Testis (tissue), 3 donors: ENCODE data around the gene ACOX3. TPM values are rescaled to one million over a fixed set of nuclear protein-coding genes. Genes with fewer than 3 reads are reported as not detected.
A peak's percentile ranks its signal among the peaks of the same experiment; 100 is the strongest.

Source experiments
- DNase-seq: peaks from one replicate; pipeline ENCODE4 v3.0.0-alpha.2; 2019
- H3K27ac ChIP-seq, 2 donors: fragments of 200-600 bp; sonication (generic); one replicate each; pipeline ENCODE4 v1.5.1; 2019
- H3K27me3 ChIP-seq: fragments of 200-600 bp; sonication (generic); one replicate; pipeline ENCODE4 v1.5.1; 2019
- H3K36me3 ChIP-seq: fragments of 200-600 bp; sonication (generic); one replicate; pipeline ENCODE4 v1.5.1; 2017; ENCODE audit warnings: low read depth; ENCODE audit errors: missing control alignments
- H3K4me1 ChIP-seq: fragments of 200-600 bp; sonication (generic); one replicate; pipeline ENCODE4 v1.5.1; 2019
- H3K4me3 ChIP-seq, 2 donors: fragments of 200-600 bp; sonication (generic); one replicate each; pipeline ENCODE4 v1.5.1; 2017 to 2019
- H3K9me3 ChIP-seq: fragments of 200-600 bp; sonication (generic); one replicate; pipeline ENCODE4 v1.5.1; 2017
- CTCF ChIP-seq, 3 experiments: fragments of 450-650 bp in 2 of 3; fragments of 200-600 bp in 1 of 3; sonication (generic) in 1 of 3; IDR thresholded peaks; one replicate each; pipeline ENCODE4 v1.5.1; 2016 to 2019; ENCODE audit warnings: antibody characterized with exemption in 3 of 3, mild to moderate bottlenecking in 2 of 3, moderate library complexity in 1 of 3
- POLR2A ChIP-seq: fragments of 450-650 bp; IDR thresholded peaks from one replicate; pipeline ENCODE4 v1.6.1; 2017; ENCODE audit warnings: antibody characterized with exemption, mild to moderate bottlenecking, moderate library complexity
- WGBS, 2 donors: methylation state at CpG; one replicate each; pipeline ENCODE4 v1.1.5; 2018; 5-methylcytosine and 5-hydroxymethylcytosine counted together
- intact Hi-C: fragments of 100-400 bp; cut with DNase I; formaldehyde crosslinking; loops from one replicate; pipeline ENCODE4 v1.15.1; 2023; ENCODE audit warnings: low total_unique reads
- polyA plus RNA-seq: library from polyadenylated mRNA; stranded (reverse); fragments of 350-450 nt; fragmentation: Illumina TruSeq; extraction: RNeasy Lipid Tissue Mini Kit (QIAGEN cat#74804); gene quantifications from one replicate; pipeline ENCODE4 v1.2.3, GENCODE V29; 2014; ENCODE audit warnings: low read depth, low replicate concordance; ENCODE audit not compliant: insufficient read depth
- total RNA-seq, 2 donors: library from RNA; depleted of rRNA; stranded (reverse); fragments of >200 nt; gene quantifications; one replicate each; pipeline ENCODE4 v1.2.3, GENCODE V29; 2016

ACOX3 gene
- total and polyA plus RNA-seq, 3 donors from 2014 or later = 8.6 to 35.9 (median 29.8) TPM

GRCh38 chr4:8404791-8405515 is 35.6 kb downstream of the ACOX3 start:
- Histone ChIP-seq H3K4me1 (no peaks in the 10 kb centered on the region), H3K27ac (no peak overlapping the region), H3K9me3 (no peaks in the 10 kb centered on the region), H3K36me3 (no peaks in the 10 kb centered on the region), H3K4me3 (no peak overlapping the region), H3K27me3 (no peaks in the 10 kb centered on the region)
- TF ChIP-seq POLR2A (no peak), CTCF (IDR thresholded peaks at IDR 0.05) (no peak)
- intact Hi-C loops = loop anchor here (5.0 kb wide), 1 partner anchor 163 kb away; no protein-coding TSS in a partner anchor
- WGBS, 2 donors = 72 to 79% methylated on average over 11 to 14 of the region's 14 CpGs
- peak; percentile 36 for DNase-seq

- intact Hi-C loops = no loop called here
- H3K9me3 ChIP-seq = no peaks in the 10 kb centered on the region
- TF ChIP-seq POLR2A (no peak), CTCF (IDR thresholded peaks at IDR 0.05) (no peak)
- H3K4me1 ChIP-seq = no peaks in the 10 kb centered on the region
- no peak overlapping the region for H3K4me3 ChIP-seq
- no peak for DNase-seq
- no peaks in the 10 kb centered on the region for H3K27me3 ChIP-seq
- no peaks in the 10 kb centered on the region for H3K36me3 ChIP-seq
- no peak overlapping the region for H3K27ac ChIP-seq
- 86 to 93% methylated on average over 8 to 13 of the region's 13 CpGs for WGBS, 2 donors
Observed at GRCh38 chr4:8403976-8404375, 36.5 kb downstream of the ACOX3 start.

- DNase-seq = peak; percentile 81
- intact Hi-C loops = no loop called here
- 56 to 67% methylated on average over 12 of the region's 12 CpGs for WGBS, 2 donors
- peak; percentile 85 to 93 (median 91) for TF ChIP-seq CTCF (IDR thresholded peaks at IDR 0.05)
- TF ChIP-seq POLR2A = no peak
- H3K9me3 ChIP-seq = no peaks in the 10 kb centered on the region
- H3K4me3 ChIP-seq = no peak overlapping the region
- no peak overlapping the region for H3K27ac ChIP-seq
- no peaks in the 10 kb centered on the region for H3K4me1 ChIP-seq
- no peaks in the 10 kb centered on the region for H3K36me3 ChIP-seq
- no peaks in the 10 kb centered on the region for H3K27me3 ChIP-seq
Observed at GRCh38 chr4:8403173-8403753, 37.3 kb downstream of the ACOX3 start.

GRCh38 chr4:8402640-8403039 is 37.9 kb downstream of the ACOX3 start:
- WGBS, 2 donors = 77 to 84% methylated on average over 11 to 14 of the region's 14 CpGs
- no peaks in the 10 kb centered on the region for H3K4me1 ChIP-seq
- no peaks in the 10 kb centered on the region for H3K36me3 ChIP-seq
- no peak overlapping the region for H3K4me3 ChIP-seq
- H3K9me3 ChIP-seq = no peaks in the 10 kb centered on the region
- intact Hi-C loops = no loop called here
- H3K27ac ChIP-seq = peak overlapping the region in 1 of 2 donors; percentile 27
- peak; percentile 17 for DNase-seq
- no peak for TF ChIP-seq POLR2A
- TF ChIP-seq CTCF (IDR thresholded peaks at IDR 0.05) = no peak
- no peaks in the 10 kb centered on the region for H3K27me3 ChIP-seq
